CD8-positive, alpha-beta memory T cell (primary cell): ENCODE measurements around the gene TCEA2. TPM values are rescaled to one million over a fixed set of nuclear protein-coding genes. Genes with fewer than 3 reads are reported as not detected.

ENCODE experiments used
- CTCF ChIA-PET: fragments of 350-600 bp; sonication (Branson Sonifier 250); formaldehyde crosslinking; loops from one replicate; lab custom pipeline; 2021; ENCODE audit warnings: antibody characterized with exemption; lab: Charles Lee
- POLR2A ChIA-PET: fragments of 350-600 bp; sonication (Branson Sonifier 250); formaldehyde crosslinking; loops from one replicate; lab custom pipeline; 2021; ENCODE audit warnings: antibody characterized with exemption; lab: Charles Lee
- DNase-seq, 5 donors: peaks; one replicate each; pipeline versions ENCODE4 v3.0.0 to v3.0.0-alpha.2; 2020 to 2022; ENCODE audit warnings: mixed read lengths in 1 of 5
- H3K27ac ChIP-seq: one replicate; pipeline ENCODE4 v1.7.0; 2013; ENCODE audit warnings: low read depth, mild to moderate bottlenecking, low read length, moderate library complexity
- H3K27me3 ChIP-seq: 2 replicates; pipeline ENCODE4 v1.7.0; 2013; ENCODE audit warnings: low read length, mild to moderate bottlenecking; ENCODE audit not compliant: insufficient read depth, poor library complexity, severe bottlenecking
- H3K36me3 ChIP-seq: 2 replicates; pipeline ENCODE4 v1.7.0; 2013; ENCODE audit warnings: mild to moderate bottlenecking, low read length, moderate library complexity; ENCODE audit not compliant: insufficient read depth
- H3K4me1 ChIP-seq: 2 replicates; pipeline ENCODE4 v1.7.0; 2013; ENCODE audit warnings: mild to moderate bottlenecking, low read length, moderate library complexity; ENCODE audit not compliant: insufficient read depth
- H3K4me3 ChIP-seq: 2 replicates; pipeline ENCODE4 v1.7.0; 2013; ENCODE audit warnings: mild to moderate bottlenecking, low read length
- H3K9me3 ChIP-seq: 2 replicates; pipeline ENCODE4 v1.7.0; 2013; ENCODE audit warnings: mild to moderate bottlenecking, low read length
- H3K27ac Mint-ChIP-seq, 8 donors: one replicate each; pipeline ENCODE4 v1.8.0; 2020 to 2021; ENCODE audit warnings: mixed read lengths in 8 of 8, mild to moderate bottlenecking in 6 of 8, inconsistent platforms in 3 of 8, moderate library complexity in 3 of 8
- H3K27me3 Mint-ChIP-seq, 2 donors: one replicate each; pipeline ENCODE4 v1.8.0; 2020 to 2021; ENCODE audit warnings: mixed read lengths in 2 of 2, mild to moderate bottlenecking in 1 of 2, moderate library complexity in 1 of 2
- H3K36me3 Mint-ChIP-seq, 3 donors: one replicate each; pipeline ENCODE4 v1.8.0; 2020 to 2021; ENCODE audit warnings: mixed read lengths in 3 of 3, inconsistent platforms in 1 of 3, mild to moderate bottlenecking in 1 of 3
- H3K4me1 Mint-ChIP-seq, 3 donors: one replicate each; pipeline ENCODE4 v1.8.0; 2020 to 2021; ENCODE audit warnings: mixed read lengths in 3 of 3, inconsistent platforms in 1 of 3, mild to moderate bottlenecking in 1 of 3
- H3K4me3 Mint-ChIP-seq, 7 donors: one replicate each; pipeline ENCODE4 v1.8.0; 2020 to 2021; ENCODE audit warnings: mixed read lengths in 7 of 7, mild to moderate bottlenecking in 6 of 7, moderate library complexity in 4 of 7, inconsistent platforms in 2 of 7
- H3K9me3 Mint-ChIP-seq, 5 donors: one replicate each; pipeline ENCODE4 v1.8.0; 2020 to 2022; ENCODE audit warnings: mixed read lengths in 5 of 5, mild to moderate bottlenecking in 3 of 5, moderate library complexity in 2 of 5, inconsistent platforms in 1 of 5
- polyA plus RNA-seq: library from polyadenylated mRNA; unstranded; fragments of 300-500 nt; fragmentation: Illumina TruSeq; gene quantifications from one replicate; pipeline ENCODE4 v1.2.3, GENCODE V29; 2021
- total RNA-seq, 2 experiments: library from RNA; stranded (reverse); gene quantifications; one replicate each; pipeline ENCODE4 v1.2.3, GENCODE V29; 2021

The TCEA2 gene
- total and polyA plus RNA-seq, 3 experiments from 2014 or later, result 24.2 to 30.9 (median 24.5) TPM

DNA sequence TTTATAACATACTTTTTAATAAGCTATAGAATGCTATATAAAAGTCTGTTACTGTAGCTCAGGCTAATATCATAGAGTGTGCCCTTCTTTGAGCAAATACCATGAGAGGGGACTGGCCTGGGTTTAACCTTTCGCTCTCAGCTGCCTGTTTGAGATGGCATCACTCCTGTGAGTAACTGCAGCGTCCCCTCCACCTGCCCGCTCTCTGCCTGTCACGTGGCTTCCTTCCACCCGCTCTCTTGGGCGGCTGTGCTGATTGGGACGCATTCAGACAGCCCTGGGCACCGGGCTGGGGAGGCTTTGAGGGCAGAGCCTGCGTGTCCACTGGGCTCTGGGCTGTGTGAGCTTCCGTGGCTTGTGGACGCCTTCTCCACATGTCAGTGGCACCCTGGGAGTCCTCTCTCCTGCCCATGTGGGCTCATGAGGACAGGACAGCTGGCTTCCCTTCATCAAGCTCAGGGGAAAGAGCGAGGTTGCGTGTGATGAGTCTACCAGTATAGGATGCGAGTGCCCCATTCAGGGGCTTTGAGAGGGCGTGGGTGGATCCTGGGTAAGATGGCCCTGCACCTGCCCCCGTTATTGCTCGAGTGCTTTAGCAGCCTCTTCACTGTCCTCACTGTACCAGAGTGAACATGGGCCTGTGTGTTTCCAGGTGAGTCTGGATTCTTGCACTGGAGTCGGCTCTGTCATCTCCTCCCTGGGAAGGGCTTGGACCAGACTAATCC, 37.7 kb upstream of the TCEA2 start:
- POLR2A ChIA-PET, result no interaction called here
- H3K36me3 Mint-ChIP-seq, result peaks cover 7 to 96% (median 8%) of the 10 kb centered on the region in 3 donors

GRCh38 chr20:64025826-64026412, 37.1 kb upstream of the TCEA2 start:
- Mint-ChIP-seq H3K36me3 (peaks cover 7 to 99% (median 11%) of the 10 kb centered on the region in 3 donors), H3K4me1 (no peaks in the 10 kb centered on the region), H3K4me3 (no peak overlapping the region), H3K27ac (peak overlapping the region in 2 of 8 donors; percentile 12 to 47), H3K27me3 (no peaks in the 10 kb centered on the region), H3K9me3 (no peaks in the 10 kb centered on the region)
- Histone ChIP-seq H3K4me3 (no peak overlapping the region), H3K4me1 (no peaks in the 10 kb centered on the region), H3K36me3 (peaks cover 82% of the 10 kb centered on the region), H3K27me3 (no peaks in the 10 kb centered on the region), H3K27ac (no peak overlapping the region), H3K9me3 (no peaks in the 10 kb centered on the region)
- DNase-seq, result no peak
- POLR2A ChIA-PET, result no interaction called here
- CTCF ChIA-PET, result interaction anchor here (0.7 to 3.5 kb wide), 2 partner anchors 13 to 32 kb away, joined by 4 to 19 read pairs; no protein-coding TSS in a partner anchor

More for the DNA sequence above, 37.7 kb upstream of the TCEA2 start:
- CTCF ChIA-PET, result interaction anchor here (1.1 kb wide), 1 partner anchor 13 kb away, joined by 7 read pairs; no protein-coding TSS in a partner anchor
- Mint-ChIP-seq H3K27me3 (no peaks in the 10 kb centered on the region), H3K9me3 (no peaks in the 10 kb centered on the region), H3K27ac (no peak overlapping the region), H3K4me3 (no peak overlapping the region), H3K4me1 (no peaks in the 10 kb centered on the region)
- Histone ChIP-seq H3K4me1 (no peaks in the 10 kb centered on the region), H3K36me3 (peaks cover 79% of the 10 kb centered on the region), H3K27me3 (no peaks in the 10 kb centered on the region), H3K9me3 (no peaks in the 10 kb centered on the region), H3K27ac (no peak overlapping the region), H3K4me3 (no peak overlapping the region)
- no peak for DNase-seq

DNA sequence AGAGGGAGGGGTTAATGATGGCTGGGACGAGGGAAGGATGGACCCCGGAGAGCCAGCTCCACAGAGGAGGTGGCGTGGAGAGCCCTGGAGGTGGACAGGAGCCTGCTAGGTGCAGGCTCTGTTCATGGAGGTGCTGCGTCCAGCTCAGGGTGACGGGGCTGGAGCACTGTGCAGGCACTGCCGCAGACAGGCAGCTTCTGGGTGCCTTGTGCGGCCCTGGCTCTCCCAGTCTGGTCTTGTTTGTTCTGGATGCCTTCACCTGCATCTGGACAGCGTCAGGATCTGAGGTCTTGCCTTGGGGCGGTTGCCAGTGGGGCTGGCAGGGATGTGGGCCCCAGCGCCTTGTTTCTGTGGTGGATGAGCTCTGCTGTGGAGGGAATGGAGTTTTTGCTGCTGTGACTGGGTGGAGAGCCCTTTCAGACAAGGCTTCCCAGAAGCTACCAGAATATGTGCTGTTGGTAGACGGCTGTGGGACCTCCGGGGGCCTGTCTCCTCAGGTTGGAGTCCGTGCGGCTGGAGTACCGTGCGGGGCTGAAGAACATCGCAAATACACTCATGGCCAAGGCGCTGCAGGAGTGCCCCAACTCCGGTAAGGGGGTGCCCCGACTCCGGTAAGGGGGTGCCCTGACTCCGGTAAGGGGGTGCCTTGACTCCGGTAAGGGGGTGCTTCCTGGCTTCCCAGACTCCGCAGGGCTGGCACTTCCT, 34.9 kb upstream of the TCEA2 start:
- no peak overlapping the region for H3K4me3 ChIP-seq
- H3K9me3 ChIP-seq, result no peaks in the 10 kb centered on the region
- DNase-seq, result no peak
- Mint-ChIP-seq H3K4me3 (no peak overlapping the region), H3K9me3 (no peaks in the 10 kb centered on the region), H3K27me3 (no peaks in the 10 kb centered on the region), H3K27ac (peak overlapping the region in 1 of 8 donors; percentile 17), H3K36me3 (peaks cover 7 to 97% (median 10%) of the 10 kb centered on the region in 3 donors), H3K4me1 (no peaks in the 10 kb centered on the region)
- no peak overlapping the region for H3K27ac ChIP-seq
- H3K27me3 ChIP-seq, result no peaks in the 10 kb centered on the region
- CTCF ChIA-PET, result interaction anchor here (3.5 kb wide), 1 partner anchor 11 kb away, joined by 19 read pairs; no protein-coding TSS in a partner anchor
- POLR2A ChIA-PET, result no interaction called here
- H3K36me3 ChIP-seq, result peaks cover 66% of the 10 kb centered on the region
- no peaks in the 10 kb centered on the region for H3K4me1 ChIP-seq

DNA sequence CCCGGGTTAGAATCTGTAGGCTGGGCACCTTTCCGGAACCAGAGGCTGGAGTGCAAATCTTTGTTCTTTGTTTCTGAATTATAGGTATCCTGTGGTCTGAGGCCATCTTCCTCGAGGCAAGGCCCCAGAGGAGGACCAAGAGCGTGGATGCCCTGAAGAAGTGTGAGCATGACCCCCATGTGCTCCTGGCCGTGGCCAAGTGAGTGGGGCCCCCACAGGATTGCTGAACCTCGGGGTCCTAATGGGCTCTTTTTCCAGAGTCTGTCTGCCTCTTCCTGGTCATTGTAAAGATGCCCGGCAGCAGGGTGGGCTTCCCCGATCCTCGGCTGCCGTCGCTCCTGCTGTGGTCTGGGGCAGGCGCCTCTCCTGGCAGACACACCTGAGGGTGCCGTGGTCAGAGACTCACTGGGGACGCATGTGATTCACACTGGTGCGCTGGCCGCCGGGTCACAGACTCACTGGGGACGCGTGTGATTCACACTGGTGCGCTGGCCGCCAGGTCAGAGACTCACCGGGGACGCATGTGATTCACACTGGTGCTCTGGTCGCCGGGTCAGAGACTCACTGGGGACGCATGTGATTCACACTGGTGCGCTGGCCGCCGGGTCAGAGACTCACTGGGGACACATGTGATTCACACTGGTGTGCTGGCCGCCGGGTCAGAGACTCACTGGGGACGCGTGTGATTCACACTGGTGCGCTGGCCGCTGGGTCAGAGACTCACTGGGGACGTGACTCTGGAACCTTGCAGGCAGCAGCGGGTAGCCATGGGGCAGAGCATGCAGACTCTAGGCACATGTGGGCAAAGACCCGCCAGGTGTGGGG, 33.5 kb upstream of the TCEA2 start:
- DNase-seq, result no peak
- POLR2A ChIA-PET, result no interaction called here
- CTCF ChIA-PET, result interaction anchor here (1.3 to 3.5 kb wide), 2 partner anchors 9 to 10 kb away, joined by 5 to 19 read pairs; no protein-coding TSS in a partner anchor
- H3K36me3 ChIP-seq, result peaks cover 53% of the 10 kb centered on the region
- no peak overlapping the region for H3K27ac ChIP-seq
- Mint-ChIP-seq H3K27ac (no peak overlapping the region), H3K27me3 (no peaks in the 10 kb centered on the region), H3K9me3 (no peaks in the 10 kb centered on the region), H3K4me3 (no peak overlapping the region), H3K36me3 (peaks cover 7 to 94% (median 10%) of the 10 kb centered on the region in 3 donors), H3K4me1 (peaks cover 4 to 11% (median 9%) of the 10 kb centered on the region in 3 donors)
- no peaks in the 10 kb centered on the region for H3K9me3 ChIP-seq
- no peak overlapping the region for H3K4me3 ChIP-seq
- peaks cover 8% of the 10 kb centered on the region for H3K4me1 ChIP-seq
- no peaks in the 10 kb centered on the region for H3K27me3 ChIP-seq

DNA sequence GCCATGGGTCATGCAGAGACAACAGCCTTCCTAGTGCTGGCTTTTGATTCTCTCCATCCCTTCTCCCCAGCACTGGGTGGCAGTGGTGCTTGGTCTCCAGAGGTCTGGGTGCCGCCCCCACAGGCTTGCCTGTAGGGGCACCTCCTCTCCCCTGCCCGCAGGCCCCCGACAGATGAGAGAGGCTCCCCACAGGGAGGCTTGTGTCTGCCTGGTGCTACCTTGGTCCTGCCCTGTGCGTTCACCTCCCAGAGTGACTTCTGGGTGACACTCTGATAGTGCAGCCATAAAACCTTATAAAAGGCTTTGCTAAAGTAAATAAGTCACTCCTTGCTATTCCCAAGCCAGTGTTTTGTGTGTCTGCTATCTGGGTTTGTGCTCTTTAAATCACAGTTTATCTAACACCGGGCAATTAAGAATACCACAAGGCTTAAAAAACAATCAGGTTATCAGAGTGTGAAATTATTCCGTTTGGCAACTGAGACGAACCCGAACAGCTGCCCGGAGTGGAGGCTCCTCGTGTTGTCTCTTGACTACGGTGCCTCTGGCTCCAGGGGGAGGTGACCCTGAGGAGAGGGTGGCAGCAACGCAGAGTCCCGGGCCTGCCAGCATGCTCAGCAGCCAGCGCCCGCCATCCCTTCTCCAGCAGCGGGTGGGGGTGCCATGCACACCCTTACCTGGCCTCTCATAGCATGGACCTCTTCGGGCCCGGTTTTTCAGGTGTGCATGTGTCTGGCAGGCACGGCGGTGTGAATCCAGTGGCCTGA, 32.4 kb upstream of the TCEA2 start:
- Histone ChIP-seq H3K27ac (no peak overlapping the region), H3K9me3 (no peaks in the 10 kb centered on the region), H3K36me3 (peaks cover 42% of the 10 kb centered on the region), H3K4me1 (peaks cover 17% of the 10 kb centered on the region), H3K4me3 (no peak overlapping the region), H3K27me3 (no peaks in the 10 kb centered on the region)
- ChIA-PET POLR2A (no interaction called here), CTCF (interaction anchor here (1.3 kb wide), 1 partner anchor 9 kb away, joined by 5 read pairs; no protein-coding TSS in a partner anchor)
- no peak for DNase-seq
- no peaks in the 10 kb centered on the region for H3K27me3 Mint-ChIP-seq
- peaks cover 12 to 22% (median 19%) of the 10 kb centered on the region in 3 donors for H3K4me1 Mint-ChIP-seq
- no peak overlapping the region for H3K4me3 Mint-ChIP-seq
- H3K9me3 Mint-ChIP-seq, result no peaks in the 10 kb centered on the region
- H3K36me3 Mint-ChIP-seq, result peaks cover 7 to 86% (median 10%) of the 10 kb centered on the region in 3 donors
- H3K27ac Mint-ChIP-seq, result peak overlapping the region in 1 of 8 donors; percentile 5

DNA sequence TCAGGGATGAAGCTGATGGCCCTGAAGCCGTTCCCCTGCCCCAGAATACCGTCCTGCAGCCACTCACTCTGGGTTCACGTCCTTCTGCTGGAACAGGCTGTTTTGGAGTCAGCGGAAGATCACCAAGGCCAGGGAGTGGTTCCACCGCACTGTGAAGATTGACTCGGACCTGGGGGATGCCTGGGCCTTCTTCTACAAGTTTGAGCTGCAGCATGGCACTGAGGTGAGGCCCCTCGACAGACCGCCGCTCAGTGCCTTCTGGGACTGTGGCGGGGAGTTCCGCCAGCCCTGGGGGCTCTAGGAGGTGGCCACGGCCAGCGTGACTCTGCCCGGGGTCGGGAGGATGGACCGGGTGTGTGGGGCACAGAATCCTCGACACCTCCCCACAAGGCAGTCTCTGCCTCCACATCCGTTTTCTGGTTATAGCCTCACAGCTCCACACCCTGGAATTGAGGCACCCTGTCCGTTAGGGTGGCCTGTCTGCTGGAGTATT, 31.1 kb upstream of the TCEA2 start:
- DNase-seq, result no peak
- H3K27ac ChIP-seq, result no peak overlapping the region
- no peak overlapping the region for H3K4me3 ChIP-seq
- H3K27ac Mint-ChIP-seq, result no peak overlapping the region
- H3K9me3 Mint-ChIP-seq, result no peaks in the 10 kb centered on the region
- ChIA-PET CTCF (interaction anchor here (1.3 kb wide), 1 partner anchor 9 kb away, joined by 3 read pairs; no protein-coding TSS in a partner anchor), POLR2A (no interaction called here)
- H3K36me3 Mint-ChIP-seq, result peaks cover 5 to 73% (median 8%) of the 10 kb centered on the region in 3 donors
- H3K27me3 Mint-ChIP-seq, result no peaks in the 10 kb centered on the region
- peaks cover 31% of the 10 kb centered on the region for H3K4me1 ChIP-seq
- H3K27me3 ChIP-seq, result no peaks in the 10 kb centered on the region
- no peak overlapping the region for H3K4me3 Mint-ChIP-seq
- H3K4me1 Mint-ChIP-seq, result peaks cover 12 to 35% (median 20%) of the 10 kb centered on the region in 3 donors
- H3K9me3 ChIP-seq, result no peaks in the 10 kb centered on the region
- peaks cover 33% of the 10 kb centered on the region for H3K36me3 ChIP-seq
